Measurements from ENCODE around the gene CCSAP.
"Not testable (repeated sequence)": the region's sequence is repeated elsewhere in the genome, so short reads cannot be mapped to it uniquely, and the experiment has no call there.

The CCSAP gene

GRCh38 chr1:229328598-229329362 is 14.1 kb downstream of the CCSAP start (continued):
- TF ChIP-seq, protein P1, sequence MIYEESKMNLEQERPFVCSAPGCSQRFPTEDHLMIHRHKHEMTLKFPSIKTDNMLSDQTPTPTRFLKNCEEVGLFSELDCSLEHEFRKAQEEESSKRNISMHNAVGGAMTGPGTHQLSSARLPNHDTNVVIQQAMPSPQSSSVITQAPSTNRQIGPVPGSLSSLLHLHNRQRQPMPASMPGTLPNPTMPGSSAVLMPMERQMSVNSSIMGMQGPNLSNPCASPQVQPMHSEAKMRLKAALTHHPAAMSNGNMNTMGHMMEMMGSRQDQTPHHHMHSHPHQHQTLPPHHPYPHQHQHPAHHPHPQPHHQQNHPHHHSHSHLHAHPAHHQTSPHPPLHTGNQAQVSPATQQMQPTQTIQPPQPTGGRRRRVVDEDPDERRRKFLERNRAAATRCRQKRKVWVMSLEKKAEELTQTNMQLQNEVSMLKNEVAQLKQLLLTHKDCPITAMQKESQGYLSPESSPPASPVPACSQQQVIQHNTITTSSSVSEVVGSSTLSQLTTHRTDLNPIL (CRISPR knock-in tag; IDR thresholded peaks at IDR 0.05; ENCODE audit: low read depth): no peak
- TF ChIP-seq TCF4 (CRISPR knock-in tag; IDR thresholded peaks at IDR 0.05; ENCODE audit: borderline replicate concordance) (no peak), SNAI2 (CRISPR knock-in tag; IDR thresholded peaks at IDR 0.05) (no peak)

- ATAC-seq: not testable (repeated sequence)
These were observed 15.1 kb downstream of the CCSAP start for GRCh38 chr1:229327765-229328164.

- TF ChIP-seq ARNTL (CRISPR knock-in tag; IDR thresholded peaks at IDR 0.05; ENCODE audit: borderline replicate concordance, low read depth) (no peak), CSDC2 (CRISPR knock-in tag; IDR thresholded peaks at IDR 0.05) (no peak), ZNF8 (CRISPR knock-in tag; IDR thresholded peaks at IDR 0.05) (no peak), ESRRG (CRISPR knock-in tag; IDR thresholded peaks at IDR 0.05) (no peak), SNAI2 (CRISPR knock-in tag; IDR thresholded peaks at IDR 0.05) (no peak), ZNF565 (CRISPR knock-in tag; conservative IDR thresholded peaks at IDR 0.05; ENCODE audit: low read depth) (no peak), ZC3H10 (CRISPR knock-in tag; IDR thresholded peaks at IDR 0.05) (no peak), ZFP30 (CRISPR knock-in tag; IDR thresholded peaks at IDR 0.05) (no peak), GLIS3 (CRISPR knock-in tag; IDR thresholded peaks at IDR 0.05) (no peak), PPARA (CRISPR knock-in tag; IDR thresholded peaks at IDR 0.05; ENCODE audit: borderline replicate concordance) (no peak), RARB (CRISPR knock-in tag; IDR thresholded peaks at IDR 0.05) (no peak), ZFP3 (CRISPR knock-in tag; IDR thresholded peaks at IDR 0.05) (no peak), CSRNP3 (CRISPR knock-in tag; IDR thresholded peaks at IDR 0.05) (no peak), ZNF70 (CRISPR knock-in tag; IDR thresholded peaks at IDR 0.05) (no peak), OSR1 (CRISPR knock-in tag; IDR thresholded peaks at IDR 0.05) (no peak)
- TF ChIP-seq, protein P1 (CRISPR knock-in tag; IDR thresholded peaks at IDR 0.05; ENCODE audit: low read depth): no peak
- TF ChIP-seq, protein P2, sequence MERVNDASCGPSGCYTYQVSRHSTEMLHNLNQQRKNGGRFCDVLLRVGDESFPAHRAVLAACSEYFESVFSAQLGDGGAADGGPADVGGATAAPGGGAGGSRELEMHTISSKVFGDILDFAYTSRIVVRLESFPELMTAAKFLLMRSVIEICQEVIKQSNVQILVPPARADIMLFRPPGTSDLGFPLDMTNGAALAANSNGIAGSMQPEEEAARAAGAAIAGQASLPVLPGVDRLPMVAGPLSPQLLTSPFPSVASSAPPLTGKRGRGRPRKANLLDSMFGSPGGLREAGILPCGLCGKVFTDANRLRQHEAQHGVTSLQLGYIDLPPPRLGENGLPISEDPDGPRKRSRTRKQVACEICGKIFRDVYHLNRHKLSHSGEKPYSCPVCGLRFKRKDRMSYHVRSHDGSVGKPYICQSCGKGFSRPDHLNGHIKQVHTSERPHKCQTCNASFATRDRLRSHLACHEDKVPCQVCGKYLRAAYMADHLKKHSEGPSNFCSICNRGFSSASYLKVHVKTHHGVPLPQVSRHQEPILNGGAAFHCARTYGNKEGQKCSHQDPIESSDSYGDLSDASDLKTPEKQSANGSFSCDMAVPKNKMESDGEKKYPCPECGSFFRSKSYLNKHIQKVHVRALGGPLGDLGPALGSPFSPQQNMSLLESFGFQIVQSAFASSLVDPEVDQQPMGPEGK (CRISPR knock-in tag; IDR thresholded peaks at IDR 0.05; ENCODE audit: borderline replicate concordance): no peak
- ATAC-seq: no peak
These were observed 16.2 kb downstream of the CCSAP start for GRCh38 chr1:229326601-229327000.

GRCh38 chr1:229325853-229326487 is 16.9 kb downstream of the CCSAP start:
- ATAC-seq: no peak
- TF ChIP-seq, protein P1 (CRISPR knock-in tag; IDR thresholded peaks at IDR 0.05; ENCODE audit: low read depth): no peak
- TF ChIP-seq ZNF70 (CRISPR knock-in tag; IDR thresholded peaks at IDR 0.05) (no peak), ARNTL (CRISPR knock-in tag; IDR thresholded peaks at IDR 0.05; ENCODE audit: borderline replicate concordance, low read depth) (no peak), ESRRG (CRISPR knock-in tag; IDR thresholded peaks at IDR 0.05) (no peak), ISL1 (CRISPR knock-in tag; IDR thresholded peaks at IDR 0.05) (no peak), CSRNP3 (CRISPR knock-in tag; IDR thresholded peaks at IDR 0.05) (no peak), RARB (CRISPR knock-in tag; IDR thresholded peaks at IDR 0.05) (no peak), OSR1 (CRISPR knock-in tag; IDR thresholded peaks at IDR 0.05) (no peak), CSDC2 (CRISPR knock-in tag; IDR thresholded peaks at IDR 0.05) (no peak), TOX (CRISPR knock-in tag; IDR thresholded peaks at IDR 0.05; ENCODE audit: borderline replicate concordance) (no peak)
- TF ChIP-seq, protein P3, sequence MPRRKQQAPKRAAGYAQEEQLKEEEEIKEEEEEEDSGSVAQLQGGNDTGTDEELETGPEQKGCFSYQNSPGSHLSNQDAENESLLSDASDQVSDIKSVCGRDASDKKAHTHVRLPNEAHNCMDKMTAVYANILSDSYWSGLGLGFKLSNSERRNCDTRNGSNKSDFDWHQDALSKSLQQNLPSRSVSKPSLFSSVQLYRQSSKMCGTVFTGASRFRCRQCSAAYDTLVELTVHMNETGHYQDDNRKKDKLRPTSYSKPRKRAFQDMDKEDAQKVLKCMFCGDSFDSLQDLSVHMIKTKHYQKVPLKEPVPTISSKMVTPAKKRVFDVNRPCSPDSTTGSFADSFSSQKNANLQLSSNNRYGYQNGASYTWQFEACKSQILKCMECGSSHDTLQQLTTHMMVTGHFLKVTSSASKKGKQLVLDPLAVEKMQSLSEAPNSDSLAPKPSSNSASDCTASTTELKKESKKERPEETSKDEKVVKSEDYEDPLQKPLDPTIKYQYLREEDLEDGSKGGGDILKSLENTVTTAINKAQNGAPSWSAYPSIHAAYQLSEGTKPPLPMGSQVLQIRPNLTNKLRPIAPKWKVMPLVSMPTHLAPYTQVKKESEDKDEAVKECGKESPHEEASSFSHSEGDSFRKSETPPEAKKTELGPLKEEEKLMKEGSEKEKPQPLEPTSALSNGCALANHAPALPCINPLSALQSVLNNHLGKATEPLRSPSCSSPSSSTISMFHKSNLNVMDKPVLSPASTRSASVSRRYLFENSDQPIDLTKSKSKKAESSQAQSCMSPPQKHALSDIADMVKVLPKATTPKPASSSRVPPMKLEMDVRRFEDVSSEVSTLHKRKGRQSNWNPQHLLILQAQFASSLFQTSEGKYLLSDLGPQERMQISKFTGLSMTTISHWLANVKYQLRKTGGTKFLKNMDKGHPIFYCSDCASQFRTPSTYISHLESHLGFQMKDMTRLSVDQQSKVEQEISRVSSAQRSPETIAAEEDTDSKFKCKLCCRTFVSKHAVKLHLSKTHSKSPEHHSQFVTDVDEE (CRISPR knock-in tag; IDR thresholded peaks at IDR 0.05): no peak

Measured in SK-N-SH treated with all-trans-retinoic acid at 6 μM for 48 hours (cell line).